HepG2 (cell line): Measurements from ENCODE around the gene GNMT. TPM values are rescaled to one million over a fixed set of nuclear protein-coding genes. Genes with fewer than 3 reads are reported as not detected.
A peak's percentile ranks its signal among the peaks of the same experiment; 100 is the strongest.

ENCODE experiments used
- ATAC-seq: fragments of 200-7000 bp; cut with Tn5 transposase; 3 replicates; pipeline ENCODE4 v1.9.1; 2020; ENCODE audit warnings: mild to moderate bottlenecking, moderate library complexity
- BruUV-seq: library from RNA; stranded (reverse); fragments of 400-500 nt; replicated peaks from 2 replicates; lab custom pipeline; 2021; lab: Mats Ljungman, UMichigan
- CTCF ChIA-PET: fragments of 300-600 bp; formaldehyde crosslinking; extraction: SDS; loops from one replicate; lab custom pipeline; 2021; ENCODE audit warnings: low total read pairs, inconsistent platforms, low intra/inter-chr PET ratio; lab: Yijun Ruan, JAX
- POLR2A ChIA-PET: fragments of 350-600 bp; sonication (Branson Sonifier 250); formaldehyde crosslinking; loops from one replicate; lab custom pipeline; 2020; ENCODE audit warnings: antibody characterized with exemption, inconsistent platforms; lab: Yijun Ruan, JAX
- DNase-seq: peaks from one replicate; pipeline ENCODE4 v3.0.0-alpha.2; 2015; ENCODE audit warnings: low spot score
- FAIRE-seq: peaks from 3 replicates; lab custom pipeline; 2011; peaks lifted over from hg19 to GRCh38; lab: Jason Lieb, UNC
- H2AFZ ChIP-seq: one replicate; pipeline ENCODE4 v1.6.1; 2011; ENCODE audit warnings: low read length, inconsistent platforms
- H3K27ac ChIP-seq: fragments of 300-600 bp; 3 replicates; pipeline ENCODE4 v1.8.0; 2011; ENCODE audit warnings: mixed run types, mild to moderate bottlenecking, mixed read lengths, low read length, inconsistent platforms; ENCODE audit not compliant: insufficient read depth; ENCODE audit errors: extremely low read length
- H3K27me3 ChIP-seq, 2 experiments: fragments of 200-600 bp in 1 of 2; 2 replicates in 1 of 2; 3 replicates in 1 of 2; pipeline versions ENCODE4 v1.6.0 to v1.8.0; 2011; ENCODE audit warnings: low read length in 2 of 2, mild to moderate bottlenecking in 2 of 2, moderate library complexity in 2 of 2, inconsistent platforms in 1 of 2; ENCODE audit not compliant: insufficient read depth in 2 of 2, control insufficient read depth in 1 of 2
- H3K36me3 ChIP-seq, 2 experiments: fragments of 200-600 bp in 1 of 2; replicated peaks in 1 of 2; 2 replicates in 1 of 2; 3 replicates in 1 of 2; pipeline versions ENCODE4 v1.5.1 to v1.8.0; 2011; ENCODE audit warnings: low read length in 2 of 2, inconsistent platforms in 1 of 2; ENCODE audit not compliant: insufficient read depth in 2 of 2, control insufficient read depth in 1 of 2
- H3K4me1 ChIP-seq: 2 replicates; pipeline ENCODE4 v1.5.1; 2012; ENCODE audit warnings: low read length, inconsistent platforms; ENCODE audit not compliant: insufficient read depth
- H3K4me2 ChIP-seq: 2 replicates; pipeline ENCODE4 v1.6.0; 2011; ENCODE audit warnings: low read depth, low read length, inconsistent platforms
- H3K4me3 ChIP-seq, 3 experiments: fragments of 200-600 bp in 1 of 3; sonication (generic), shearing (Covaris generic) in 1 of 3; replicated peaks in 1 of 3; 2 replicates each; pipeline ENCODE4 v1.5.1; 2011 to 2016; ENCODE audit warnings: low read length in 3 of 3, inconsistent platforms in 2 of 3, low read depth in 2 of 3, mild to moderate bottlenecking in 2 of 3, control low read depth in 1 of 3, mixed read lengths in 1 of 3; ENCODE audit not compliant: insufficient read depth in 1 of 3
- H3K79me2 ChIP-seq: one replicate; pipeline ENCODE4 v1.6.1; 2011; ENCODE audit warnings: low read length, inconsistent platforms; ENCODE audit not compliant: insufficient read depth
- H3K9ac ChIP-seq: 2 replicates; pipeline ENCODE4 v1.6.0; 2011; ENCODE audit warnings: mild to moderate bottlenecking, low read depth, low read length, inconsistent platforms; ENCODE audit not compliant: insufficient read depth
- H3K9me3 ChIP-seq: 2 replicates; pipeline ENCODE4 v1.5.1; 2012; ENCODE audit warnings: mild to moderate bottlenecking, low read length
- H4K20me1 ChIP-seq: 2 replicates; pipeline ENCODE4 v1.6.0; 2011; ENCODE audit warnings: inconsistent platforms, mild to moderate bottlenecking, low read length, moderate library complexity; ENCODE audit not compliant: insufficient read depth
- CREB3 ChIP-seq: sonication (generic); formaldehyde crosslinking; IDR thresholded peaks from 2 replicates; pipeline ENCODE4 v1.5.0; 2020; ENCODE audit warnings: missing genetic modification reagents
- DZIP1 ChIP-seq: sonication (generic); formaldehyde crosslinking; IDR thresholded peaks from 2 replicates; pipeline ENCODE4 v1.5.0; 2020; ENCODE audit warnings: mild to moderate bottlenecking, missing genetic modification reagents
- HES4 ChIP-seq: sonication (generic); formaldehyde crosslinking; IDR thresholded peaks from 2 replicates; pipeline ENCODE4 v1.9.0; 2021; ENCODE audit warnings: mild to moderate bottlenecking, missing genetic modification reagents, borderline replicate concordance
- HNF1B ChIP-seq: sonication (generic); formaldehyde crosslinking; IDR thresholded peaks from 2 replicates; pipeline ENCODE4 v1.5.1; 2020; ENCODE audit warnings: mild to moderate bottlenecking, moderate library complexity, missing genetic modification reagents
- IKZF4 ChIP-seq: sonication (generic); formaldehyde crosslinking; IDR thresholded peaks from 2 replicates; pipeline ENCODE4 v1.5.1; 2020; ENCODE audit warnings: borderline replicate concordance, mild to moderate bottlenecking, low read depth, missing genetic modification reagents; ENCODE audit errors: not compliant biosample characterization
- POGK ChIP-seq: sonication (generic); formaldehyde crosslinking; conservative IDR thresholded peaks from 2 replicates; pipeline ENCODE4 v1.8.0; 2022; ENCODE audit warnings: mild to moderate bottlenecking, moderate library complexity, missing genetic modification reagents
- RAD21 ChIP-seq: fragments of 450-650 bp; formaldehyde crosslinking; IDR thresholded peaks from 2 replicates; pipeline ENCODE4 v1.5.0; 2020; ENCODE audit warnings: mild to moderate bottlenecking
- SP5 ChIP-seq: IDR thresholded peaks from 2 replicates; pipeline ENCODE4 v1.6.1; 2016; ENCODE audit warnings: low read depth, borderline replicate concordance
- TERF1 ChIP-seq: sonication (generic); formaldehyde crosslinking; IDR thresholded peaks from 2 replicates; pipeline ENCODE4 v1.8.0; 2022; ENCODE audit warnings: mild to moderate bottlenecking, missing genetic modification reagents, moderate library complexity
- ZFX ChIP-seq: sonication (generic); formaldehyde crosslinking; IDR thresholded peaks from 2 replicates; pipeline ENCODE4 v1.4.0; 2020; ENCODE audit warnings: mild to moderate bottlenecking, low read depth, missing genetic modification reagents, moderate library complexity
- ZNF547 ChIP-seq: sonication (generic); formaldehyde crosslinking; IDR thresholded peaks from 2 replicates; pipeline ENCODE4 v1.5.1; 2020; ENCODE audit warnings: mild to moderate bottlenecking, missing genetic modification reagents
- ZNF788 ChIP-seq: sonication (generic); formaldehyde crosslinking; IDR thresholded peaks from 2 replicates; pipeline ENCODE4 v1.5.0; 2020; ENCODE audit warnings: mild to moderate bottlenecking, missing genetic modification reagents, borderline replicate concordance
- WGBS: methylation state at CpG from one replicate; pipeline ENCODE4 v1.1.6; 2017; ENCODE audit warnings: low lambda C conversion rate; 5-methylcytosine and 5-hydroxymethylcytosine counted together
- in situ Hi-C: cut with HindIII; loops from 2 replicates; pipeline ENCODE4 v1.10.0; 2017; ENCODE audit warnings: low pct_unique_long_range_greater_than_20kb; ENCODE audit not compliant: extremely low pct_ligation_motif_present
- intact Hi-C: fragments of 100-400 bp; cut with micrococcal nuclease; formaldehyde crosslinking; loops from one replicate; pipeline ENCODE4 v1.10.0; 2022; ENCODE audit not compliant: unreplicated experiment
- polyA plus RNA-seq, 8 experiments: library from polyadenylated mRNA; depleted of rRNA in 3 of 8; stranded (reverse) in 7 of 8; unstranded in 1 of 8; fragments of >200 nt; fragmentation: Illumina TruSeq in 4 of 8; extraction: Trizol in 4 of 8; gene quantifications; 2 replicates each; pipeline versions ENCODE4 v1.2.1 to v1.2.3, GENCODE V29; 2011 to 2016; ENCODE audit warnings: low read depth in 4 of 8, missing spikeins in 1 of 8, mixed read lengths in 1 of 8; ENCODE audit not compliant: insufficient read depth in 1 of 8
- total RNA-seq, 5 experiments: library from RNA; depleted of rRNA; stranded (reverse); fragments of >200 nt; fragmentation: Illumina TruSeq; extraction: Trizol; gene quantifications; 2 replicates each; pipeline ENCODE4 v1.2.3, GENCODE V29; 2016; ENCODE audit warnings: low read depth in 1 of 5

GNMT gene
- total and polyA plus RNA-seq, 2 of the 13 experiments (the other 11 are each of a cell fraction or from before 2014, with no cell fraction given) = 2.8 to 7.0 TPM

GRCh38 chr6:42963855-42964605 lies 3.5 kb downstream of the GNMT start:
- ATAC-seq (peak; percentile 44), DNase-seq (peak; percentile 76), FAIRE-seq (peak; percentile 81)
- intact Hi-C loops = loop anchor here (5.0 kb wide), 1 partner anchor 48 kb away; the partner anchor contains the start of genes KLHDC3 and MEA1
- in situ Hi-C loops = no loop called here
- Histone ChIP-seq H4K20me1 (no peaks in the 10 kb centered on the region), H3K27me3 (no peaks in the 10 kb centered on the region; a peak in 1 of 5 replicates), H3K9ac (no peak overlapping the region), H3K36me3 (0 out of 5 replicates have a peak, but pooled peaks cover 0 to 1% of the 10 kb centered on the region in 2 experiments), H2AFZ (no peak overlapping the region), H3K27ac (no peak overlapping the region), H3K4me2 (no peak overlapping the region), H3K4me3 (no peak overlapping the region), H3K79me2 (no peaks in the 10 kb centered on the region), H3K9me3 (no peaks in the 10 kb centered on the region), H3K4me1 (peaks cover 35% of the 10 kb centered on the region)
- POLR2A ChIA-PET = interaction anchor here (1.7 to 3.2 kb wide), 4 partner anchors 15 to 96 kb away, joined by 4 to 25 read pairs (median 10); partner anchors contain the start of genes PEX6, PPP2R5D and RRP36
- CTCF ChIA-PET = interaction anchor here (1.0 kb wide), 1 partner anchor 180 kb away, joined by 3 read pairs; no protein-coding TSS in a partner anchor
- BruUV-seq = no TSS peak
- 69% methylated on average over 6 of the region's 9 CpGs for WGBS
- TF ChIP-seq ZNF547 (CRISPR knock-in tag) (0 out of 2 replicates have a peak, but pooled peaks have one; percentile 31), IKZF4 (CRISPR knock-in tag) (no peak), HES4 (CRISPR knock-in tag) (0 out of 2 replicates have a peak, but pooled peaks have one; percentile 38), RAD21 (CRISPR knock-in tag) (peak; percentile 62), SP5 (CRISPR knock-in tag) (peak; percentile 38; the same call in 1 of the 2 replicates), CREB3 (CRISPR knock-in tag) (no peak), DZIP1 (CRISPR knock-in tag) (no peak), ZFX (CRISPR knock-in tag) (peak; percentile 64), ZNF788 (CRISPR knock-in tag) (0 out of 2 replicates have a peak, but pooled peaks have one; percentile 33), POGK (CRISPR knock-in tag) (0 out of 2 replicates have a peak, but pooled peaks have one; percentile 28), HNF1B (CRISPR knock-in tag) (peak; percentile 46; the same call in 1 of the 2 replicates), TERF1 (CRISPR knock-in tag) (no peak)
